SW480 (cell line): ENCODE data around the gene VIPAS39.

Source experiments
- DNase-seq: peaks from one replicate; pipeline ENCODE4 v3.0.0-alpha.2; 2016; ENCODE audit warnings: low spot score

The VIPAS39 gene

DNA sequence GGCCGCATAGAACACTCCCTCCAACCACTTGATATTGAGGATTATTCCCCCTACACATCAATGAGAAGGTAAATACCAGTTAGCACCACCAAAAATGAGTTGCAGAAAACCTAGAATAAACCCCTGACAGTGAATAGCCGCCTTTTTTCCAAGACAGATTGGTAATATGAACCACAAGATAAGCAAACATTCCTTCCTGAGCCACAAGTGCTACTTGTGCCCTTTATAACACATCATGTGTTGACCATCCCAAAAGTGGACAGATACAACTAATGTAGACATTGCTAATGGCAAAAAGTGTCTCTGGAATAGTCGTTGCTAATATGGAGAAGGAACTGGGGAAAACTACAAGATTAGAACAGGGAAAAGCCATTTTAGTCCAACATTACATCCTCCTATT lies 51.3 kb downstream of the VIPAS39 start:
- no peak for DNase-seq

GRCh38 chr14:77403768-77404167 lies 53.6 kb downstream of the VIPAS39 start:
- DNase-seq: no peak

DNA sequence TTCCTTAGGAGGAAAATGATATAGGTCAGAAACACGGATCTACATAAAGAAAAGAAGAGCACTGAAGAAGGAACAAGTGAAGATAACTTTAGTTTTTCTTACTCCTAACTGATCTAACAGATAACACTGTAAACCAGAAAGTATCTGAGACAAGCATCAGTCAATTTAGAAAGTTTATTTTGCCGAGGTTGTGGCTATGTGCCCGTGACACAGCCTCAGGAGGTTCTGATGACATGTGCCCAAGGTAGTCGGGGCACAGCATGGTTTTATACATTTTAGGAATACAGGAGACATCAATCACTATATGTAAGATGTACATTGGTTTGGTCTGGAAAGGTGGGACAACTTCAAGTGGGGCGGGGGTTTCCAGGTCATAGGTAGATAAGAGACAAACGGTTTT lies 57.2 kb downstream of the VIPAS39 start:
- DNase-seq: no peak

DNA sequence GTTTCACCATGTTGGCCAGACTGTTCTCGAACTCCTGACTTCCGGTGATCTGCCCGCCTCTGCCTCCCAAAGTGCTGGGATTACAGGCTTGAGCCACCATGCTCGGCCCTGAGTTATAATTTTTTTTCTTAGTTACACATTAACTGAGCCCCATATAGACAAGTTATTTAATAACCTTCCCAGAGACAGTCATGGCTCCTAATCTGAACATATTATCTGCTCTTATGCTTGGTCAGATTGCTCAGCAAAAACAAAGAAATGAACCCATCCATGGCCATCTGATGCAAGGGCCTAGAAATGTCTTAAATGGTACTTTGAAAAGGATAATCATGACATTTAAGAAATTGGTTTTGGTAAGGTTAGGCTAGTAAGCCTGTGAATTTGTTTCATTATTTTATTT lies 67.2 kb downstream of the VIPAS39 start:
- no peak for DNase-seq

GRCh38 chr14:77378701-77379100 lies 78.7 kb downstream of the VIPAS39 start:
- no peak for DNase-seq

DNA sequence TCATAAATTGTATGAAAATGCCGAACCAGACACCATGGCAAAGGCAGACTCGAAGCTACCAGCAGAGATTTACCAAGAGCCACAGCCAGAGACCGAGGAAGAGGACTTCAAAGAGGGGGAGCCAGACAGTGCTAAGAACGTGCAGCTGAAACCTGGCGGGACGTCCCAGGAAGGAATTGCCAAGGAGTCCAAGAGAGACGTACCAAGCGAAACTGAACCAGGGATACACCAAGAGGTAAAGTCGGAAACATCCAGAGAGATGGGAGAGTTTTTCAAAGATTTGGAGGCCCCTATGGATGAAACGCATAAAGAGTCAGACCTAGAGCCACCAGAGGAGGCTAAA lies 79.9 kb downstream of the VIPAS39 start:
- no peak for DNase-seq

- DNase-seq: peak; percentile 82
Measured at GRCh38 chr14:77376771-77377501, 80.5 kb downstream of the VIPAS39 start, which contains the start of the genes SAMD15 and TMED8. SAMD15 (plus strand) TSS chr14:77377379; CDS start chr14:77377419, 40 bp downstream. TMED8 (minus strand) TSS chr14:77377094; CDS start chr14:77377053, 41 bp downstream.
